ENCODE measurements around the gene TSSC4.

- no peak for TF ChIP-seq CTCF (conservative IDR thresholded peaks at IDR 0.05; ENCODE audit: low read length)
- TF ChIP-seq EZH2phosphoT487 (IDR thresholded peaks at IDR 0.05; ENCODE audit: borderline replicate concordance, low read depth, low read length): no peak
These were observed 19.7 kb upstream of the TSSC4 start for GRCh38 chr11:2380807-2381350.

Data from OCI-LY7 (cell line).